ENCODE results near the gene SLC13A3. TPM values are rescaled to one million over a fixed set of nuclear protein-coding genes. Genes with fewer than 3 reads are reported as not detected.
A peak's percentile ranks its signal among the peaks of the same experiment; 100 is the strongest.

Gene SLC13A3, protein sequence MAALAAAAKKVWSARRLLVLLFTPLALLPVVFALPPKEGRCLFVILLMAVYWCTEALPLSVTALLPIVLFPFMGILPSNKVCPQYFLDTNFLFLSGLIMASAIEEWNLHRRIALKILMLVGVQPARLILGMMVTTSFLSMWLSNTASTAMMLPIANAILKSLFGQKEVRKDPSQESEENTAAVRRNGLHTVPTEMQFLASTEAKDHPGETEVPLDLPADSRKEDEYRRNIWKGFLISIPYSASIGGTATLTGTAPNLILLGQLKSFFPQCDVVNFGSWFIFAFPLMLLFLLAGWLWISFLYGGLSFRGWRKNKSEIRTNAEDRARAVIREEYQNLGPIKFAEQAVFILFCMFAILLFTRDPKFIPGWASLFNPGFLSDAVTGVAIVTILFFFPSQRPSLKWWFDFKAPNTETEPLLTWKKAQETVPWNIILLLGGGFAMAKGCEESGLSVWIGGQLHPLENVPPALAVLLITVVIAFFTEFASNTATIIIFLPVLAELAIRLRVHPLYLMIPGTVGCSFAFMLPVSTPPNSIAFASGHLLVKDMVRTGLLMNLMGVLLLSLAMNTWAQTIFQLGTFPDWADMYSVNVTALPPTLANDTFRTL
- total RNA-seq (2012; rRNA removed) (2.5 and 2.8 TPM in 2 replicates), polyA plus RNA-seq (2012; rRNA removed) (3.9 and 4.2 TPM in 2 replicates), Bru-seq, nascent RNA (percentile 55 among the genes with signal in this experiment), BruChase-seq, experiment 1, labeled RNA remaining after a 6-hour chase (percentile 59 among the genes with signal in this experiment), BruChase-seq, experiment 2, labeled RNA remaining after a 2-hour chase (percentile 67 among the genes with signal in this experiment)
- 2.6 and 2.9 TPM in 2 replicates for polyA plus RNA-seq (2012; cell fraction: cytosol; rRNA removed)
- 4.3 and 5.7 TPM in 2 replicates for polyA plus RNA-seq (2012; cell fraction: nucleus; rRNA removed; ENCODE audit: low replicate concordance)
- long read RNA-seq, partial matches to known transcripts = 1 of 5 reads
- long read RNA-seq, other reads (novel, unspliced or antisense) = 4 of 5 reads

DNA sequence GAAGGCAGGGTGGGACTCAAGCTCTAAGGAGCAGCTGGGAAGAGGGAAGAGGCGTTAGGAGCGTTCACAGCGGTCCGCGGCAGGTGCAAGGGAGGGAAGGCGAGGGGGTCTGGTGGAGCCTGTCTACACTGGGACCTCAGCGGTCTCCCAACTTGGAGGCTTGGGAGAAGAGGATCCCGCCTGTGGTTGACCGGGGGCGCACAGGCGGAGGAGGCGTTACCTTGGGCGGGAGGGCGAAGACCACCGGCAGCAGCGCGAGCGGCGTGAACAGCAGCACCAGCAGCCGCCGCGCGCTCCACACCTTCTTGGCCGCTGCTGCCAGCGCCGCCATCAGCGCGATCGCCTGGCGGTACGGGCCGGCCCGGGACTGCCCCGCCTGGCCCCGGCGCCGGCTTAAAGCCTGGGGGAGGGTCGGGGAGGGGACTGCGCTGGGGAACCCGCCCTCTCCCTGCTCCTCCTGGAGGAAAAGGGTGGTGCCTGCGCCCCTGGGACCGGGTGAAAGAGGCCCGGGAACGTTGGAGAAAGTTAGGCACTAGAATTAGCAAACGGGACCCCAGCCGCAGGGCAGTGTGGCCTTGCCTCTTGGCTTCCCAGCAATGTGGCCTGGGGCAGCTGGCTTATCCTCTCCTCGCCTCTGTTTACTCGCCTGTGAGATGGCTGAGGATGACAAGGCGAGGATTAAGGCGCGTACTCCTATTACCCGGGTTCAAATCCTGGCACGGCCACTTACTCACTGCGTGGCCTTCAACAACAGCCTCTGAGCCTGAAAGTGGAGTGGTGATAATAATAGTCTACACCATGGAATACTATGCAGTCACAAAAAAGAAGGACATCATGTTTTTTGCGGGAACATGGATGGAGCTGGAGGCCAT, at the start of gene SLC13A3:
Gene SLC13A3 (minus strand): TSS at position 369 of the 872 bp plus-strand sequence. CDS start 38 bp downstream, at position 331.
- Histone ChIP-seq H4K5ac (ENCODE audit: low read depth, low read length) (no peak within 1 kb of the TSS), H4K91ac (ENCODE audit: insufficient read depth, low read depth, low read length) (no peak within 1 kb of the TSS), H3K56ac (ENCODE audit: extremely low read depth, insufficient read depth, low read length) (no peak within 1 kb of the TSS), H3K79me1 (ENCODE audit: low read depth in 1 of 2, low read length in 2 of 2) (no peaks in the 10 kb centered on the region), H3K9me3 (ENCODE audit: control insufficient read depth, insufficient read depth, low read length) (no peaks in the 10 kb centered on the region), H3K4me2 (ENCODE audit: low read depth, low read length) (no peak within 1 kb of the TSS; the same call in 1 of the 2 replicates), H3K14ac (replicated peaks; ENCODE audit: low read depth, low read length) (no peak within 1 kb of the TSS), H3K9me1 (ENCODE audit: insufficient read depth, low read length) (no peaks in the 10 kb centered on the region), H2AFZ (replicated peaks; ENCODE audit: low read length, poor library complexity) (no peak within 1 kb of the TSS), H4K8ac (ENCODE audit: low read depth in 2 of 2, low read length in 2 of 2) (no peak within 1 kb of the TSS), H2BK15ac (ENCODE audit: low read depth, low read length) (no peak within 1 kb of the TSS), H2BK5ac (ENCODE audit: low read depth, low read length, poor library complexity, severe bottlenecking) (no peak within 1 kb of the TSS), H3K27me3 (ENCODE audit: control insufficient read depth, insufficient read depth, low read length) (peaks cover 27% of the 10 kb centered on the region), H3K18ac (ENCODE audit: low read depth, low read length) (no peak within 1 kb of the TSS), H3K27ac (ENCODE audit: insufficient read depth, low read length) (no peak within 1 kb of the TSS), H3K23ac (ENCODE audit: low read depth, low read length) (no peak within 1 kb of the TSS), H2AK9ac (replicated peaks; ENCODE audit: low read depth, low read length, poor library complexity) (no peak within 1 kb of the TSS), H2AK5ac (ENCODE audit: low read depth, low read length) (no peak within 1 kb of the TSS), H2BK20ac (ENCODE audit: low read depth, low read length) (no peak within 1 kb of the TSS), H3K4ac (ENCODE audit: low read depth, low read length) (no peak within 1 kb of the TSS), H2BK120ac (ENCODE audit: low read depth, low read length) (no peak within 1 kb of the TSS), H3K4me1 (ENCODE audit: control insufficient read depth, insufficient read depth, low read length) (peaks cover 3% of the 10 kb centered on the region; the same call in 1 of the 2 replicates), H3K9ac (ENCODE audit: low read depth, low read length) (no peak within 1 kb of the TSS), H3K36me3 (ENCODE audit: control insufficient read depth, insufficient read depth, low read length) (no peaks in the 10 kb centered on the region), H4K20me1 (ENCODE audit: insufficient read depth, low read length) (no peaks in the 10 kb centered on the region), H3K4me3 (ENCODE audit: insufficient read depth, low read depth, low read length) (no peak within 1 kb of the TSS; the same call in 1 of the 2 replicates)
- no TSS peak for BruUV-seq (replicated peaks)
- TF ChIP-seq MXI1 (IDR thresholded peaks at IDR 0.05; ENCODE audit: borderline replicate concordance, low read depth, low read length) = no peak
- TF ChIP-seq CHD1 (IDR thresholded peaks at IDR 0.05; ENCODE audit: low read depth, low read length) = no peak
- TF ChIP-seq BHLHE40 (IDR thresholded peaks at IDR 0.05; ENCODE audit: low read depth, low read length) = no peak
- TF ChIP-seq RFX5 (IDR thresholded peaks at IDR 0.05; ENCODE audit: low read depth, low read length) = no peak
- TF ChIP-seq CEBPB (IDR thresholded peaks at IDR 0.05; ENCODE audit: low read depth, low read length) = no peak
- TF ChIP-seq ELK1 (IDR thresholded peaks at IDR 0.05; ENCODE audit: borderline replicate concordance, low read depth, low read length) = no peak
- TF ChIP-seq NFE2L2 (IDR thresholded peaks at IDR 0.05; ENCODE audit: low read depth, low read length) = no peak
- ATAC-seq (ENCODE audit: low read depth) = no peak
- ChIA-PET POLR2A (ENCODE audit: unreplicated experiment) (no interaction called here), CTCF (interaction anchor here (0.5 kb wide), 1 partner anchor 28 kb away, joined by 5 read pairs; no protein-coding TSS in a partner anchor)
- dilution Hi-C loops (cut with HindIII; ENCODE audit: low sequenced_read_pairs, unreplicated experiment) = no loop called here
- intact Hi-C loops (cut with micrococcal nuclease) = loop anchor here (10.0 kb wide), 1 partner anchor 57 kb away; no protein-coding TSS in a partner anchor
- DNase-seq = no peak
- in situ Hi-C loops (cut with MboI; ENCODE audit: low sequenced_read_pairs) = no loop called here
- WGBS, 2 experiments (ENCODE audit: extremely low coverage in 2 of 2, insufficient read length in 1 of 2) = 21% methylated on average over 16 of the region's 55 CpGs; no CpG with 5 or more reads in 1 of the 2 experiments
